ENCODE data around the gene RSPRY1.

Gene RSPRY1

GRCh38 chr16:57253466-57253865, 67.3 kb downstream of the RSPRY1 start:
- TF ChIP-seq POLR2AphosphoS5 (IDR thresholded peaks at IDR 0.05; ENCODE audit: low read depth, low read length) (no peak), REST (IDR thresholded peaks at IDR 0.05; ENCODE audit: insufficient read depth in 1 of 2, low read depth in 2 of 2, low read length in 2 of 2) (no peak)

GRCh38 chr16:57255686-57256415, 69.7 kb downstream of the RSPRY1 start:
- no peak for TF ChIP-seq SIN3A (IDR thresholded peaks at IDR 0.05; ENCODE audit: borderline replicate concordance, insufficient read depth, low read length)
- no peak for TF ChIP-seq FOXP2 (optimal IDR thresholded peaks at IDR 0.05; ENCODE audit: borderline replicate concordance, extremely low read depth, extremely low read length, insufficient read depth)
- no peak for TF ChIP-seq POLR2AphosphoS5 (IDR thresholded peaks at IDR 0.05; ENCODE audit: low read depth, low read length)
- no peak for TF ChIP-seq TAF1 (IDR thresholded peaks at IDR 0.05; ENCODE audit: borderline replicate concordance, insufficient read depth, low read length)
- TF ChIP-seq REST (IDR thresholded peaks at IDR 0.05; ENCODE audit: insufficient read depth in 1 of 2, low read depth in 2 of 2, low read length in 2 of 2), result no peak

GRCh38 chr16:57256601-57257395, 70.7 kb downstream of the RSPRY1 start:
- TF ChIP-seq FOXP2 (optimal IDR thresholded peaks at IDR 0.05; ENCODE audit: borderline replicate concordance, extremely low read depth, extremely low read length, insufficient read depth) (no peak), TAF1 (IDR thresholded peaks at IDR 0.05; ENCODE audit: borderline replicate concordance, insufficient read depth, low read length) (no peak)

GRCh38 chr16:57257455-57258070, 71.4 kb downstream of the RSPRY1 start:
- no peak for TF ChIP-seq FOXP2 (optimal IDR thresholded peaks at IDR 0.05; ENCODE audit: borderline replicate concordance, extremely low read depth, extremely low read length, insufficient read depth)
- no peak for TF ChIP-seq SIN3A (IDR thresholded peaks at IDR 0.05; ENCODE audit: borderline replicate concordance, insufficient read depth, low read length)
- TF ChIP-seq REST (IDR thresholded peaks at IDR 0.05; ENCODE audit: insufficient read depth in 1 of 2, low read depth in 2 of 2, low read length in 2 of 2), result no peak
- TF ChIP-seq POLR2AphosphoS5 (IDR thresholded peaks at IDR 0.05; ENCODE audit: low read depth, low read length), result no peak
- TF ChIP-seq TAF1 (IDR thresholded peaks at IDR 0.05; ENCODE audit: borderline replicate concordance, insufficient read depth, low read length), result no peak

- TF ChIP-seq FOXP2 (optimal IDR thresholded peaks at IDR 0.05; ENCODE audit: borderline replicate concordance, extremely low read depth, extremely low read length, insufficient read depth) (no peak), POLR2AphosphoS5 (IDR thresholded peaks at IDR 0.05; ENCODE audit: low read depth, low read length) (no peak), SIN3A (IDR thresholded peaks at IDR 0.05; ENCODE audit: borderline replicate concordance, insufficient read depth, low read length) (no peak), REST (IDR thresholded peaks at IDR 0.05; ENCODE audit: insufficient read depth in 1 of 2, low read depth in 2 of 2, low read length in 2 of 2) (no peak), TAF1 (IDR thresholded peaks at IDR 0.05; ENCODE audit: borderline replicate concordance, insufficient read depth, low read length) (no peak)
Measured at GRCh38 chr16:57258226-57258909, 72.2 kb downstream of the RSPRY1 start.
